Kidney (tissue), 14 donors: ENCODE data around the gene PDE1A. TPM values are rescaled to one million over a fixed set of nuclear protein-coding genes. Genes with fewer than 3 reads are reported as not detected.

Experiments
- DNase-seq, 5 donors: peaks; one replicate each; pipeline ENCODE4 v3.0.0-alpha.2; 2013 to 2020
- FAIRE-seq: peaks from 2 replicates; lab custom pipeline; 2012; peaks lifted over from hg19 to GRCh38; lab: Jason Lieb, UNC
- H3K27ac ChIP-seq, 2 donors: one replicate each; pipeline ENCODE4 v1.7.0; 2013; ENCODE audit warnings: low read depth in 2 of 2, low read length in 2 of 2, inconsistent platforms in 1 of 2
- H3K27me3 ChIP-seq: one replicate; pipeline ENCODE4 v1.7.1; 2013; ENCODE audit warnings: low read length, inconsistent platforms; ENCODE audit not compliant: control insufficient read depth, insufficient read depth
- H3K36me3 ChIP-seq, 3 donors: one replicate each; pipeline versions ENCODE4 v1.7.0 to v1.7.1; 2013; ENCODE audit warnings: low read length in 3 of 3, control low read depth in 1 of 3, inconsistent platforms in 1 of 3; ENCODE audit not compliant: insufficient read depth in 3 of 3, control insufficient read depth in 2 of 3
- H3K4me1 ChIP-seq, 3 donors: one replicate each; pipeline versions ENCODE4 v1.7.0 to v1.7.1; 2013; ENCODE audit warnings: low read length in 3 of 3, inconsistent platforms in 1 of 3, low read depth in 1 of 3; ENCODE audit not compliant: control insufficient read depth in 2 of 3, insufficient read depth in 2 of 3
- H3K4me3 ChIP-seq, 3 donors: one replicate each; pipeline versions ENCODE4 v1.7.0 to v1.8.1; 2013; ENCODE audit warnings: low read length in 3 of 3, control low read depth in 1 of 3, inconsistent platforms in 1 of 3
- H3K9ac ChIP-seq, 3 donors: one replicate each; pipeline versions ENCODE4 v1.7.0 to v1.7.1; 2013; ENCODE audit warnings: low read length in 3 of 3, control low read depth in 1 of 3, inconsistent platforms in 1 of 3
- H3K9me3 ChIP-seq, 3 donors: one replicate each; pipeline versions ENCODE4 v1.7.0 to v1.7.1; 2013; ENCODE audit warnings: low read length in 3 of 3, control low read depth in 1 of 3, inconsistent platforms in 1 of 3; ENCODE audit not compliant: control insufficient read depth in 2 of 3, insufficient read depth in 1 of 3
- intact Hi-C: fragments of 100-400 bp; cut with DNase I; formaldehyde crosslinking; loops from one replicate; pipeline ENCODE4 v1.11.1; 2022
- polyA plus RNA-seq: library from polyadenylated mRNA; stranded (reverse); fragments of 350-450 nt; fragmentation: Illumina TruSeq; extraction: RNeasy Lipid Tissue Mini Kit (QIAGEN cat#74804); gene quantifications from one replicate; pipeline ENCODE4 v1.2.3, GENCODE V29; 2014; ENCODE audit warnings: low read depth, low replicate concordance; ENCODE audit not compliant: insufficient read depth
- total RNA-seq: library from RNA; stranded (reverse); fragmentation: NEBNext Ultra II Directional; extraction: Animal tissue kit (Norgen Biotek cat#: 25700); gene quantifications from one replicate; pipeline ENCODE4 v1.2.1, GENCODE V29; 2021
- TF ChIP-seq, protein P1 (sequence below): IDR thresholded peaks from 3 replicates; pipeline ENCODE4 v1.5.1; 2012; ENCODE audit warnings: mild to moderate bottlenecking, moderate library complexity, borderline replicate concordance; ENCODE audit not compliant: insufficient read depth; ENCODE audit errors: extremely low read depth
- donor health status: control.
- donor health status: control.
- donor health status: control.
- donor health status: control.
- donor health status: control.
- donor health status: DM: yes; HTN: yes; CAD: no.
- donor health status: Normal renal cell carcinoma (clear cell type).

The PDE1A gene
- total and polyA plus RNA-seq, 2 donors from 2014 or later, result 40.4 to 70.5 TPM

DNA sequence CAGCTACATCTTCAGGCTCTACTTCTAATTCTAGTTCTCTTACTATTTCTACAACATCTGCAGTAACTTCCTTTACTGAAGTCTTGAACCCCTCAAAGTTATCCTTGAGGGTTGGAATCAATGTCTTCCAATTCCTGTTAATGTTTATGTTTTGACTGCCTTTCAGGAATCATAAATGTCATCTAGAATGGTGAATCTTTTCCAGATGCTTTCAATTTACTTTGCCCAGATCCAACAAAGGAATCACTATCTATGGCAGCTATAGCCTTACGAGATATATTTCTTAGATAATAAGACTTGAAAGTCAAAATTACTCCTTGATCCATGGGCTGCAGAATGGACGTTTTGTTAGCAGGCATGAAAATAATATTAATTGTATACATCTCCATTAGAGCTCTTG, 123.9 kb downstream of the PDE1A start:
- Histone ChIP-seq H3K36me3 (no peaks in the 10 kb centered on the region), H3K27me3 (no peaks in the 10 kb centered on the region), H3K9ac (no peak overlapping the region), H3K9me3 (no peaks in the 10 kb centered on the region), H3K4me3 (no peak overlapping the region), H3K4me1 (peaks cover 0 to 8% (median 0%) of the 10 kb centered on the region in 3 donors), H3K27ac (no peak overlapping the region)
- TF ChIP-seq, protein P1, sequence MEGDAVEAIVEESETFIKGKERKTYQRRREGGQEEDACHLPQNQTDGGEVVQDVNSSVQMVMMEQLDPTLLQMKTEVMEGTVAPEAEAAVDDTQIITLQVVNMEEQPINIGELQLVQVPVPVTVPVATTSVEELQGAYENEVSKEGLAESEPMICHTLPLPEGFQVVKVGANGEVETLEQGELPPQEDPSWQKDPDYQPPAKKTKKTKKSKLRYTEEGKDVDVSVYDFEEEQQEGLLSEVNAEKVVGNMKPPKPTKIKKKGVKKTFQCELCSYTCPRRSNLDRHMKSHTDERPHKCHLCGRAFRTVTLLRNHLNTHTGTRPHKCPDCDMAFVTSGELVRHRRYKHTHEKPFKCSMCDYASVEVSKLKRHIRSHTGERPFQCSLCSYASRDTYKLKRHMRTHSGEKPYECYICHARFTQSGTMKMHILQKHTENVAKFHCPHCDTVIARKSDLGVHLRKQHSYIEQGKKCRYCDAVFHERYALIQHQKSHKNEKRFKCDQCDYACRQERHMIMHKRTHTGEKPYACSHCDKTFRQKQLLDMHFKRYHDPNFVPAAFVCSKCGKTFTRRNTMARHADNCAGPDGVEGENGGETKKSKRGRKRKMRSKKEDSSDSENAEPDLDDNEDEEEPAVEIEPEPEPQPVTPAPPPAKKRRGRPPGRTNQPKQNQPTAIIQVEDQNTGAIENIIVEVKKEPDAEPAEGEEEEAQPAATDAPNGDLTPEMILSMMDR, result no peak
- intact Hi-C loops, result no loop called here
- DNase-seq (no peak), FAIRE-seq (no peak)

DNA sequence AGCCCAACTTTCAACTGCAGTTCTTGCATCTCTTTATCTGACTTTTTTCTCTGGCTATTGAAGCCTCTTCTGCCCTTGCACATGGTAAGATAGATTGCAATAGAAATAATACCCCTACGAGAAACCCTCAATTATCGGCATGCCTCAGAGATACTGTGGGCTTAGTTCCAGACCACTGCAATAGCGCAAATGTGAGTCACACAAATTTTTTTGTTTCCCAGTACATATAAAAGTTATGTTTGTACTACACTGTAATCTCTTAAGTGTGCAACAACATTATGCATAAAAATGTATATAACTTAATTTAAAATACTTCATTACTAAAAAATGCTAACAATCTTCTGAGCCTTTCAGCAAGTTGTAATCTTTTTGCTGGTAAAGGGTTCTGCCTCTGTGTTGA, 124.7 kb downstream of the PDE1A start:
- TF ChIP-seq, protein P1, result no peak
- Histone ChIP-seq H3K4me1 (peaks cover 0 to 8% (median 0%) of the 10 kb centered on the region in 3 donors), H3K27ac (no peak overlapping the region), H3K4me3 (no peak overlapping the region), H3K9ac (no peak overlapping the region), H3K9me3 (no peaks in the 10 kb centered on the region), H3K27me3 (no peaks in the 10 kb centered on the region), H3K36me3 (no peaks in the 10 kb centered on the region)
- no peak for DNase-seq
- intact Hi-C loops, result no loop called here
- FAIRE-seq, result no peak

DNA sequence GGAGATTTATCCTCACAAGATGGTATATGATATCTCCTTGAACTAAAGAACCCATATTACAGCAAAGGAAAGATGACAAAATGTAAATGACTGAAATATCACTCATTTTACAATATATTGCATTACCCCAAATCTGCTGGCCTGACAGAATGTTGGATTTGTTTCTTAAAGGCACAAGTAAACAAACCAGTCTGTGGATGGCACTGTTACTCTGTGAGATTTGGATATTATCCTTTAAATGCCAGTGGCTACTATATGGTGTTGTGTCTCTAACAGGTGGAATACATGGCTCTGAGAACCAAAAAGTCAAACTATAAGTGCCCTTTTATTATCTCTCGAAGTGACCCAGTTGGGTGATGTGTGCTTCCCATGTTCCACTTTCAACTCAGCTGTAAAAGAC, 125.7 kb downstream of the PDE1A start:
- Histone ChIP-seq H3K36me3 (no peaks in the 10 kb centered on the region), H3K27me3 (no peaks in the 10 kb centered on the region), H3K9ac (no peak overlapping the region), H3K4me1 (peaks cover 0 to 8% (median 0%) of the 10 kb centered on the region in 3 donors), H3K27ac (peak overlapping the region in 1 of 2 donors; percentile 38), H3K4me3 (no peak overlapping the region), H3K9me3 (no peaks in the 10 kb centered on the region)
- intact Hi-C loops, result no loop called here
- DNase-seq, result peak in 1 of 5 donors; percentile 21
- no peak for FAIRE-seq
- TF ChIP-seq, protein P1, result no peak

DNA sequence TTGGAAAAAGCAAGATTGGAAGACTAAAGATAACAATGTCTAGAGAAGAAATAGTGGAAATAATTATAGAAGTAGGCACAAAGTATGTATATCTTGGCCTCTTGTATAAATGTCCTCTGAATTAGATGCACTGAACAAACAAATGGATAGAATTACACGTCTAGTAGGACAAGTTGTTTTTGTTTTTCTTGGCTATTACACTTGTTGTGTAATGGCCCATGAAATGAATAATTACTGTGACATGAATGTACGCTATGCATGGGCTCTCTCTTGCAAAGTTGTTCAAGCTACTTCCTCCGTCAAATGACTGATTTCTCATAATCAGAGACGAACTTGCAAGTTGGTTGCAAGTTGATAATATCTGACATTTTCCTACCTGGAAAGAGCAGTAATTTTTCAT, 126.2 kb downstream of the PDE1A start:
- no peaks in the 10 kb centered on the region for H3K9me3 ChIP-seq
- FAIRE-seq (peak; percentile 42), DNase-seq (peak in 2 of 5 donors; percentile 87 to 89)
- TF ChIP-seq, protein P1, result no peak
- no peak overlapping the region for H3K9ac ChIP-seq
- intact Hi-C loops, result no loop called here
- no peaks in the 10 kb centered on the region for H3K36me3 ChIP-seq
- H3K27me3 ChIP-seq, result no peaks in the 10 kb centered on the region
- H3K4me1 ChIP-seq, result peaks cover 0 to 8% (median 0%) of the 10 kb centered on the region in 3 donors
- no peak overlapping the region for H3K27ac ChIP-seq
- no peak overlapping the region for H3K4me3 ChIP-seq
